Smooth muscle cell (in vitro differentiated cells): ENCODE measurements around the gene DUSP7. TPM values are rescaled to one million over a fixed set of nuclear protein-coding genes. Genes with fewer than 3 reads are reported as not detected.

Experiments
- DNase-seq: peaks from one replicate; lab custom pipeline; 2025; ENCODE audit not compliant: unreplicated experiment; lab: John Stamatoyannopoulos, UW
- H2AFZ ChIP-seq: fragments of 200-600 bp; sonication (generic); 2 replicates; pipeline ENCODE4 v1.6.0; 2016; ENCODE audit warnings: antibody characterized with exemption, low read depth, mild to moderate bottlenecking
- H3F3A ChIP-seq: fragments of 200-600 bp; sonication (generic); 2 replicates; pipeline ENCODE4 v1.6.0; 2017; ENCODE audit warnings: antibody characterized with exemption, low read depth
- H3K27ac ChIP-seq: fragments of 200-600 bp; sonication (generic); 2 replicates; pipeline ENCODE4 v1.5.1; 2016; ENCODE audit warnings: low read depth, mild to moderate bottlenecking
- H3K27me3 ChIP-seq: fragments of 200-600 bp; sonication (generic); 2 replicates; pipeline ENCODE4 v1.6.1; 2016; ENCODE audit warnings: low read depth, mild to moderate bottlenecking
- H3K36me3 ChIP-seq: fragments of 200-600 bp; sonication (generic); 2 replicates; pipeline ENCODE4 v1.5.1; 2016; ENCODE audit warnings: low read depth
- H3K4me1 ChIP-seq: fragments of 200-600 bp; sonication (generic); 2 replicates; pipeline ENCODE4 v1.5.1; 2016; ENCODE audit warnings: low read depth
- H3K4me2 ChIP-seq: fragments of 200-600 bp; sonication (generic); 2 replicates; pipeline ENCODE4 v1.6.0; 2016; ENCODE audit warnings: mild to moderate bottlenecking
- H3K4me3 ChIP-seq: fragments of 200-600 bp; sonication (generic); 2 replicates; pipeline ENCODE4 v1.5.1; 2016; ENCODE audit warnings: mild to moderate bottlenecking
- H3K79me2 ChIP-seq: fragments of 200-600 bp; sonication (generic); 2 replicates; pipeline ENCODE4 v1.6.0; 2016; ENCODE audit warnings: low read depth, mild to moderate bottlenecking
- H3K9ac ChIP-seq: fragments of 200-600 bp; sonication (generic); 2 replicates; pipeline ENCODE4 v1.6.0; 2016; ENCODE audit warnings: low read depth
- H3K9me3 ChIP-seq: fragments of 200-600 bp; sonication (generic); replicated peaks from 2 replicates; pipeline ENCODE4 v1.5.1; 2016; ENCODE audit warnings: low read depth
- H4K20me1 ChIP-seq: fragments of 200-600 bp; sonication (generic); 2 replicates; pipeline ENCODE4 v1.6.0; 2016; ENCODE audit warnings: low read depth
- WGBS: methylation state at CpG from one replicate; pipeline ENCODE4 v1.1.7; 2016; ENCODE audit warnings: low lambda C conversion rate; 5-methylcytosine and 5-hydroxymethylcytosine counted together
- polyA plus RNA-seq: library from polyadenylated mRNA; unstranded; fragments of >200 nt; fragmentation: Nextera tagmentation; extraction: Ambion mirVana; gene quantifications from 2 replicates; pipeline ENCODE4 v1.2.1, GENCODE V29; 2016
- total RNA-seq: library from RNA; depleted of rRNA; stranded (reverse); fragments of >200 nt; gene quantifications from 2 replicates; pipeline ENCODE4 v1.2.3, GENCODE V29; 2014
- TF ChIP-seq, protein P1 (sequence below): fragments of 200-600 bp; sonication (generic); IDR thresholded peaks from 2 replicates; pipeline ENCODE4 v1.5.1; 2017; ENCODE audit warnings: borderline replicate concordance, mild to moderate bottlenecking, antibody characterized with exemption; ENCODE audit not compliant: insufficient read depth, poor library complexity, severe bottlenecking

DUSP7 gene
- total and polyA plus RNA-seq, 2 experiments from 2014 or later, result 12.4 to 26.8 TPM

DNA sequence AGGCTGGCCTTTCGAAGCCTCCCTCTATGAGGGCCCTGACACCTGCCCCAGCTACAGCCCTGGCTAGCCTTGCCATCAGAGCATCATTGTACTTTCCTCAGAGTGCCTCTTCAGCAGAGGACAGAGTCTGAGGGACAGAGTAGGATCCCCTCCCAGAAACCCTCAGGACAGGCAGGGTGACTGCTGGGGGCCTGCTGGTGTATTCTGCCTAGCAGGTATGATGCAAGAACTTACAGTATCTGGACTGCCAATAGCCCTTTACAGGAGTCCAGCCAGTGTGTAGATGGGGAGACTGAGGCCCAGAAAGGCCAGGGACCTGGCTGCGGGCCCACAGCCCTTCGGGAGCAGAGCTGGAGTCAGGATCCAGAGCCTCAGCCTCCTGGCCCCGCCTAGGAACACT lies 19.1 kb downstream of the DUSP7 start:
- H2AFZ ChIP-seq, result no peak overlapping the region
- no peaks in the 10 kb centered on the region for H3K36me3 ChIP-seq
- TF ChIP-seq, protein P1, sequence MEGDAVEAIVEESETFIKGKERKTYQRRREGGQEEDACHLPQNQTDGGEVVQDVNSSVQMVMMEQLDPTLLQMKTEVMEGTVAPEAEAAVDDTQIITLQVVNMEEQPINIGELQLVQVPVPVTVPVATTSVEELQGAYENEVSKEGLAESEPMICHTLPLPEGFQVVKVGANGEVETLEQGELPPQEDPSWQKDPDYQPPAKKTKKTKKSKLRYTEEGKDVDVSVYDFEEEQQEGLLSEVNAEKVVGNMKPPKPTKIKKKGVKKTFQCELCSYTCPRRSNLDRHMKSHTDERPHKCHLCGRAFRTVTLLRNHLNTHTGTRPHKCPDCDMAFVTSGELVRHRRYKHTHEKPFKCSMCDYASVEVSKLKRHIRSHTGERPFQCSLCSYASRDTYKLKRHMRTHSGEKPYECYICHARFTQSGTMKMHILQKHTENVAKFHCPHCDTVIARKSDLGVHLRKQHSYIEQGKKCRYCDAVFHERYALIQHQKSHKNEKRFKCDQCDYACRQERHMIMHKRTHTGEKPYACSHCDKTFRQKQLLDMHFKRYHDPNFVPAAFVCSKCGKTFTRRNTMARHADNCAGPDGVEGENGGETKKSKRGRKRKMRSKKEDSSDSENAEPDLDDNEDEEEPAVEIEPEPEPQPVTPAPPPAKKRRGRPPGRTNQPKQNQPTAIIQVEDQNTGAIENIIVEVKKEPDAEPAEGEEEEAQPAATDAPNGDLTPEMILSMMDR, result no peak
- H3K4me1 ChIP-seq, result no peaks in the 10 kb centered on the region
- no peaks in the 10 kb centered on the region for H3F3A ChIP-seq
- 91% methylated on average over 4 of the region's 4 CpGs for WGBS
- no peak for DNase-seq
- H3K27ac ChIP-seq, result no peak overlapping the region
- H3K9ac ChIP-seq, result no peak overlapping the region
- no peak overlapping the region for H3K4me3 ChIP-seq
- no peaks in the 10 kb centered on the region for H4K20me1 ChIP-seq
- H3K9me3 ChIP-seq, result no peaks in the 10 kb centered on the region
- H3K79me2 ChIP-seq, result no peaks in the 10 kb centered on the region
- H3K27me3 ChIP-seq, result no peaks in the 10 kb centered on the region
- H3K4me2 ChIP-seq, result no peak overlapping the region

DNA sequence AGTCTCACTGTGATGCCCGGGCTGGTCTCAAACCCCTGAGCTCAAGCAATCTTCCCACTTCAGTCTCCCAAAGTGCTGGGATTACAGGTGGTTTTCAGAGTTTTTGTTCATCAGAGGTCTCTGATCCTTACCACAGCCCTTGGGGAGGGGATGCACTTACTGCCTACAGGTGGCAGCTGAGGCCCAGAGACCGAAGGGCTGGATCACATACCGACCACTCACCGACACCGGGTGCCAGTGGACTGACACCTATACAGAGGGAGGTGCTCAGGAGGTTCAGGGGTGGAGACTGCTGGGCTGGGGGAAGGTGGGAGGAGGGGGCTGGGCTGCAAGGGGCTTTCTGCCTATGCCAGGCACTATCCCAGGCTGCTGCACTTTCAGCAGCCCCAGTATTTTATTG lies 19.5 kb downstream of the DUSP7 start:
- no peaks in the 10 kb centered on the region for H3K27me3 ChIP-seq
- WGBS, result 24% methylated on average over 5 of the region's 5 CpGs
- no peak overlapping the region for H3K9ac ChIP-seq
- H3K36me3 ChIP-seq, result no peaks in the 10 kb centered on the region
- no peaks in the 10 kb centered on the region for H3K9me3 ChIP-seq
- no peaks in the 10 kb centered on the region for H4K20me1 ChIP-seq
- DNase-seq, result no peak
- H2AFZ ChIP-seq, result no peak overlapping the region
- no peak overlapping the region for H3K4me2 ChIP-seq
- H3K4me3 ChIP-seq, result no peak overlapping the region
- no peaks in the 10 kb centered on the region for H3K79me2 ChIP-seq
- TF ChIP-seq, protein P1, result no peak
- no peak overlapping the region for H3K27ac ChIP-seq
- H3K4me1 ChIP-seq, result no peaks in the 10 kb centered on the region
- H3F3A ChIP-seq, result no peaks in the 10 kb centered on the region

DNA sequence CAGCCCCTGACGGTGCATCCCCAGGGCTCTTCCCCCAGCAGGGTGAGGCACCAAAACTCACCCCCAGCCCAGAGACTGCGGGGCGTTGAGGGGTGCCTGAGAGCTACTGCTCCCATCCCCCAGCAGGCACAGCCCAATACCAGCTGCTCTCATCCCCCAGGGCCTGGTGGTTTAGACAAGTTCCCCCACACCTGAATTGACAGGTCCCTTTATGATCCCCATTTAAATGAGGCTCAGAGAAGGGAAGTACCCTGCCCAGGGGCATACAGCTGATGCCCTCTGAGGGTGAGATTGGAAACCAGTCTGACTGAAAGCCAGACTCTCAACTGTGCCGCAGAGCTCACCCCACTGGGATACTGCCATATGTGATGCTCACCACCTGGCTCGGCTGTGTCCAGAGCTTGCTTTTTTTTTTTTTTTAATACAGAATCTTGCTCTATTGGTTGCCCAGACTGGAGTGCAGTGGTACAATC lies 20.1 kb downstream of the DUSP7 start:
- H3K36me3 ChIP-seq, result no peaks in the 10 kb centered on the region
- no peaks in the 10 kb centered on the region for H3K27me3 ChIP-seq
- DNase-seq, result no peak
- no peaks in the 10 kb centered on the region for H3K9me3 ChIP-seq
- 94% methylated on average over 5 of the region's 5 CpGs for WGBS
- no peak overlapping the region for H3K9ac ChIP-seq
- H3K4me3 ChIP-seq, result no peak overlapping the region
- no peaks in the 10 kb centered on the region for H4K20me1 ChIP-seq
- TF ChIP-seq, protein P1, result no peak
- H2AFZ ChIP-seq, result no peak overlapping the region
- H3K4me2 ChIP-seq, result no peak overlapping the region
- H3F3A ChIP-seq, result no peaks in the 10 kb centered on the region
- no peaks in the 10 kb centered on the region for H3K4me1 ChIP-seq
- H3K79me2 ChIP-seq, result no peaks in the 10 kb centered on the region
- H3K27ac ChIP-seq, result no peak overlapping the region

DNA sequence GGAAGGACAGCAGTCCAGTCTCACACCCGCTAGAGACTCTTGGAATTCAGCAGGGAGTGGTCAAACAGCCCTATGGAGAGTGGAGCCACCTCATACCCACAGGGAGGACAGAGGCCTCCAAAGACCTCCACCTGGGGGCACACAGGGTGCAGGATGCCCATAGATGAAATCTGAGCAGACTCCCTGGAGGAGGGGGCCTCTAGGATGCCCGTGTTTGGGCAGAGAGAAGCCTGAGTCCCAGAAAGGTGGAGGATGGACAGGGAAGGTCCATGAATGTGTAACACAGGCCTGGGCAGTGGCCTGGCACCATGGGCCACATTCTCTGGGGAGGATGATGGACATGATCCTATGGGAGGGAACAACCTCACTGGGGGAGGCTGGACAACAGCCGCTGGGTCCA lies 21.7 kb downstream of the DUSP7 start:
- Histone ChIP-seq H3K9me3 (no peaks in the 10 kb centered on the region), H3K27me3 (no peaks in the 10 kb centered on the region), H3F3A (no peaks in the 10 kb centered on the region), H3K4me3 (no peak overlapping the region), H3K27ac (no peak overlapping the region), H3K9ac (no peak overlapping the region), H3K4me2 (no peak overlapping the region), H3K4me1 (no peaks in the 10 kb centered on the region), H3K79me2 (no peaks in the 10 kb centered on the region), H2AFZ (no peak overlapping the region), H4K20me1 (no peaks in the 10 kb centered on the region), H3K36me3 (no peaks in the 10 kb centered on the region)
- DNase-seq, result no peak
- WGBS, result 98% methylated on average over 3 of the region's 3 CpGs
- TF ChIP-seq, protein P1, result no peak
